Measurements from ENCODE around the gene NID2.
A peak's percentile ranks its signal among the peaks of the same experiment; 100 is the strongest.

The NID2 gene

GRCh38 chr14:52080808-52081755 is 12.2 kb upstream of the NID2 start:
- no peak for DNase-seq (ENCODE audit: low spot score)

GRCh38 chr14:52080158-52080800 is 11.4 kb upstream of the NID2 start:
- no peak for DNase-seq (ENCODE audit: low spot score)

- DNase-seq (ENCODE audit: low spot score) = peak; percentile 56
These were observed 10.5 kb upstream of the NID2 start for GRCh38 chr14:52079239-52079959.

- no peak for DNase-seq (ENCODE audit: low spot score)
These were observed 9.9 kb upstream of the NID2 start for GRCh38 chr14:52078721-52079120.

DNA sequence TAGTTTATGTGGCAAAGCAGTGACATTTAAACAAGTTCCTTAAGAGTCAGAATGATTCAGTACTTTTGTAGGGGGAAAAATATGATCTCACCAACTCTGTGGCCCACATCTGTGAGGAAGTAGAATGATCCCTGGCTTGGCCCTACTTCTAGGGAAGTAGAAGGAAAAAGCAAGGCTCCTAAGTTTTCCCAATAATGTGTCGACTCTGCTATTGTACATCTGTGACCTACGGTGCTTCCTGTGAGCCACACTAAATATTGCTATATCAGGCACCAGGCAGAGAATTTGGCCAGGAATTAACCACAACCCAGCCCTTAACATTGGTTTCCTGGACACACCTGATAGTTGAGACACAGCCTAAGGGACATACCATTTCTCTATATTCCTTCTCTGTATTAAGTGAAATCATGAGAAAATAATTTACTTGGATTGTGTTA is 9.3 kb upstream of the NID2 start:
- no peak for DNase-seq (ENCODE audit: low spot score)

GRCh38 chr14:52077256-52077979 is 8.6 kb upstream of the NID2 start:
- DNase-seq (ENCODE audit: low spot score) = no peak

- DNase-seq (ENCODE audit: low spot score) = no peak
These were observed 7.5 kb upstream of the NID2 start for GRCh38 chr14:52076334-52076733.

DNA sequence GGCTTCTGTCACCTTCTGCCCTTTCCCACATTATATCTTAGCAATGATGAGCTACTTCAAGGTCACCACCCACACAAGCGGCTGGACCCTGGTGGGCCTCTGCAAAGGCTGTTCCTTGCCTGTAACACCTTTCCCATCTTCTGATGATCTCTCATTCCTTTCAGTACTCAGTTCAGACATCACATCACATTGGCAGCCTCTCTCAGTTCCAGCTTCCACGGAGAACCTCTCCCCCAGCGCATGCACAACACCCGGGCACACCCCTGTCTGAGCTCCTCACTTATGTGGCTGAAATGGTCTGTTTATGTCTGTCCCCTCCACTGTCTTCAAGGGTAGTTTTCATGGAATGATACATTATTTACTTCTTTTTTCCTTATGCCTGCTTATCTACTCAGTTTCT is 6.5 kb upstream of the NID2 start:
- no peak for DNase-seq (ENCODE audit: low spot score)

- DNase-seq (ENCODE audit: low spot score) = no peak
These were observed 4.4 kb upstream of the NID2 start for GRCh38 chr14:52073251-52073650.

- no peak for DNase-seq (ENCODE audit: low spot score)
These were observed 3.5 kb upstream of the NID2 start for GRCh38 chr14:52072266-52072780.

DNA sequence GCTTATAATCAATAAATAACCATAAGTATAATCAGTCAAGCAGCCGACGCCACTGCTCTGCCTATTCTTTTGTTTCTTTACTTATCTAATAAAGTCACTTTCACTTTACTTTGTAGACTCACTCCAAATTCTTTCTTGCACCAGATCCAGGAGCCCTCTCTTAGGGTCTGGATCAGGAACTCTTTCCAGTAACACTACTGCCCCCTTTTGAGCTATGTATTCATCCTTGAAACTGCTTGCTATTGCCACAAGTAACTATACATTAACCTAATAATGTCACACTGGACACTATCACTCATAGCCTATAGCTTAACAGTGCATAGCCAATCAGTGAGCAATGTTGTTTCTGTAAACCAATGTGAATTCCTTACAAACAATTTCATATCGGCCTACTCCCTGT is 2.8 kb upstream of the NID2 start:
- no peak for DNase-seq (ENCODE audit: low spot score)

- no peak for DNase-seq (ENCODE audit: low spot score)
These were observed 1.2 kb upstream of the NID2 start for GRCh38 chr14:52070051-52070431.

GRCh38 chr14:52069307-52070050 is 620 bp upstream of the NID2 start:
- DNase-seq (ENCODE audit: low spot score) = no peak

- no peak for DNase-seq (ENCODE audit: low spot score)
These were observed 815 bp downstream of the NID2 start for GRCh38 chr14:52067873-52068614.

GRCh38 chr14:52064174-52064573 is 4.7 kb downstream of the NID2 start:
- no peak for DNase-seq (ENCODE audit: low spot score)

- DNase-seq (ENCODE audit: low spot score) = no peak
These were observed 5.8 kb downstream of the NID2 start for GRCh38 chr14:52063052-52063462.

GRCh38 chr14:52061890-52062289 is 7.0 kb downstream of the NID2 start:
- no peak for DNase-seq (ENCODE audit: low spot score)

- DNase-seq (ENCODE audit: low spot score) = no peak
These were observed 7.5 kb downstream of the NID2 start for GRCh38 chr14:52061390-52061789.

DNA sequence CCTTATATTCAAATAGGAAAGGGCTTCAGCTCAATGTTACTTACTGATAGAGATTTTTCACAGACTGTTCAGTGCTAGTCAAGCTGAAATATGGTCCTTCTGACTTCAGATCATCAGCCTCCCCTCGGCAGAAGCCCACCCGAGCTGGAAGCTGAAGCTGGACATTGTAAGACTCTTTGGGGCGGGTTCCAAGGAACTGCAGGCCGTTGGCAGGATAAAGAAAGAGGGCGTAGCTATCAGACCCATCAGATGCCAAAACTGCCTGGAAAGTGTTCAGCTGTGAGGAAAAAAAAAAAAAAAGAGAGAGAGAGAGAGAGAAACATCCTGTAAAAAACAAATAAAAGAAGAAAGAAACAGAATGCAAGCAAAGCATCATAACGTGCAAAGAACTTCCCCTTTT is 8.8 kb downstream of the NID2 start:
- DNase-seq (ENCODE audit: low spot score) = no peak

GRCh38 chr14:52059649-52060048 is 9.2 kb downstream of the NID2 start:
- DNase-seq (ENCODE audit: low spot score) = peak; percentile 13
